NT2/D1 (cell line): Measurements from ENCODE around the gene TRNAU1AP.

Experiments used
- DNase-seq: peaks from one replicate; pipeline ENCODE4 v3.0.0-alpha.2; 2011; ENCODE audit warnings: low read depth, low spot score
- H3K27me3 ChIP-seq: 2 replicates; pipeline ENCODE4 v1.6.0; 2011; ENCODE audit warnings: mild to moderate bottlenecking; ENCODE audit not compliant: insufficient read length, insufficient read depth
- H3K36me3 ChIP-seq: 2 replicates; pipeline ENCODE4 v1.6.1; 2011; ENCODE audit warnings: mild to moderate bottlenecking, low read length, mixed read lengths; ENCODE audit not compliant: insufficient read depth, insufficient read length
- H3K4me1 ChIP-seq: 2 replicates; pipeline ENCODE4 v1.5.1; 2011; ENCODE audit not compliant: insufficient read depth, insufficient read length
- H3K4me3 ChIP-seq: 2 replicates; pipeline ENCODE4 v1.5.1; 2011; ENCODE audit warnings: low read depth; ENCODE audit not compliant: insufficient read length
- H3K9ac ChIP-seq: 2 replicates; pipeline ENCODE4 v1.6.0; 2011; ENCODE audit warnings: low read depth; ENCODE audit not compliant: insufficient read length
- H3K9me3 ChIP-seq: 2 replicates; pipeline ENCODE4 v1.5.1; 2011; ENCODE audit warnings: mild to moderate bottlenecking, low read length; ENCODE audit not compliant: insufficient read depth
- SUZ12 ChIP-seq: IDR thresholded peaks from 2 replicates; pipeline ENCODE4 v1.6.1; 2011; ENCODE audit not compliant: insufficient read length, insufficient read depth; ENCODE audit errors: extremely low read depth
- YY1 ChIP-seq: IDR thresholded peaks from 2 replicates; pipeline ENCODE4 v1.6.1; 2011; ENCODE audit not compliant: insufficient read length, insufficient read depth
- ZNF274 ChIP-seq: IDR thresholded peaks from 2 replicates; pipeline ENCODE4 v1.6.1; 2011; ENCODE audit warnings: mild to moderate bottlenecking, low read depth, low read length

The TRNAU1AP gene

DNA sequence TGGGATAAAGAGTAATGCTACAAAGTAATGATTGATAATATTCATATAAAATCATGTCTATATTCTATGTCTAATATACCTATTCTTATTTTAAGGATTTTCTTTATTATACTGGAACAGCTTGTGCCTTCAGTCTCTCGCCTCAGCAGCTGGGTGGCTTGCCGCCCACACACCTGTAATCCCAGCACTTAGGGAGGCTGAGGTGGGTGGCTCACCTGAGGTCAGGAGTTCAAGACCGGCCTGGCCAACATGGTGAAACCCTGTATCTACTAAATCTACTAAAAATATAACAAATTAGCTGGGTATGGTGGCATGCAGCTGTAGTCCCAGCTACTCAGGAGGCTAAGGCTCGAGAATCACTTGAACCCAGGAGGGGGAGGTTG lies 7.6 kb upstream of the TRNAU1AP start:
- no peak overlapping the region for H3K9ac ChIP-seq
- no peak overlapping the region for H3K4me3 ChIP-seq
- peaks cover 6% of the 10 kb centered on the region for H3K36me3 ChIP-seq
- no peaks in the 10 kb centered on the region for H3K4me1 ChIP-seq
- DNase-seq = no peak
- H3K27me3 ChIP-seq = no peaks in the 10 kb centered on the region
- TF ChIP-seq SUZ12 (no peak), YY1 (no peak), ZNF274 (no peak)
- H3K9me3 ChIP-seq = no peaks in the 10 kb centered on the region

DNA sequence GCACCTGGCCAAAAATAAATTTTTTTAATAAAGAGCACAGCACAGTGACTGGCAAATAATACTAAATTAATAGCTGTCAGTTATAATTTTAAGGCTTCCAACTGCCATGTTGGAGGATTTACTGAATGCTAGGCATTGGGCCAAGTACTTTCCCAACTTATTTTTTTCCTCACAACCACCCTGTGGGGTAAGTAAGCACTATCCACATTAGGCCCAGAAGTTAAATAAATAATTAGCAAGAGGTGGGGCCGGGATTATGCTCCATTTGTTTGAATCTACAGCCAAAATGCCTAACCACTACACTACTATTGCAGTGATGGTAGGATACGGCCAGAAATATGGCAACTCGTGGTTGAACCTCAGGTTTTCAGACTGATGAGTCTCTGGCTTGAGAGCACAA lies 4.6 kb upstream of the TRNAU1AP start:
- DNase-seq = no peak
- Histone ChIP-seq H3K4me3 (no peak overlapping the region), H3K4me1 (no peaks in the 10 kb centered on the region), H3K9me3 (no peaks in the 10 kb centered on the region), H3K9ac (no peak overlapping the region), H3K36me3 (no peaks in the 10 kb centered on the region), H3K27me3 (no peaks in the 10 kb centered on the region)
- TF ChIP-seq YY1 = no peak
- no peak for TF ChIP-seq ZNF274

GRCh38 chr1:28551381-28551780 lies 1.5 kb upstream of the TRNAU1AP start:
- no peak for DNase-seq
- Histone ChIP-seq H3K27me3 (no peaks in the 10 kb centered on the region), H3K9ac (no peak overlapping the region), H3K36me3 (peaks cover 17% of the 10 kb centered on the region), H3K4me1 (no peaks in the 10 kb centered on the region), H3K4me3 (no peak overlapping the region), H3K9me3 (no peaks in the 10 kb centered on the region)
- no peak for TF ChIP-seq YY1
- no peak for TF ChIP-seq SUZ12
- no peak for TF ChIP-seq ZNF274

DNA sequence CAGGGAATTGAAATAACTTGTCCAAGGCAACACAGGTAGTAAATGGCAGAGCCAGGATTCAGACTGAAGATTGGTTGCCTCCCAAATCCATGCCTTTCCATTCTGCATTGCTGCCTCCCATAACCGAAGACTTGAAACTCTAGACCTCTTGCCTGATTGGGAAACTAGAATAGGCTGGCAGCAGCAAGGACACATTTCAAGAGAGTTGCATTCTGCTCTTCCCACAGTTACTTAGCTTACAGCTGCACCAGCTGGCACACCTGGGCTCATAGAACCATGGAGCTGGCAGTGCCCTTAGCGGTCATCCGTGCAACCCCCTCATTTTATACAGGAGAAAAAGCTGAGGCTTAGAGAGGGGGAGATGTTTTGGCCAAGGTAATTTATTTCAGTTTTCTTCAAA lies 8.0 kb downstream of the TRNAU1AP start:
- Histone ChIP-seq H3K27me3 (no peaks in the 10 kb centered on the region), H3K4me3 (no peak overlapping the region), H3K4me1 (no peaks in the 10 kb centered on the region), H3K9me3 (no peaks in the 10 kb centered on the region), H3K36me3 (peaks cover 83% of the 10 kb centered on the region), H3K9ac (no peak overlapping the region)
- DNase-seq = no peak
- TF ChIP-seq ZNF274 (no peak), SUZ12 (no peak), YY1 (no peak)

DNA sequence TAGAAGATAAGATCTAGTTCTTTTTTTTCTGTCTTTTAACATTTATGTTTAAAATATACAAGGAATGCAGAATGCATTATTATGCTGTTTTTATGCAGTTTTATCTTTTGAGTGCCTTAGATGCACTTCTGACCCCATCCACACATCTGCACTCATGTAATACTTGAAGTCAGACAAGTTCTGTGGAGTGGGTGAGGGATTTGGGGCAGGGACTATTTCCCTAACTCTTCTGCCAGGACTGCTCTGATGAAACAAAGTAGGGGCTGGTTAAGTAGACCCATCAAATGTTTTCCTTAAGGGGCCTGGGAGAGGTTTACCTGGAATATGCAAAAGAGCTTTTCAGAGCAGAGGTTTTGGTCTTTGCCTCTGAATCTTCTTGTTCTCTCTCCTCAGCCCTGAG lies 11.4 kb downstream of the TRNAU1AP start:
- Histone ChIP-seq H3K9me3 (no peaks in the 10 kb centered on the region), H3K4me1 (no peaks in the 10 kb centered on the region), H3K9ac (no peak overlapping the region), H3K4me3 (no peak overlapping the region), H3K36me3 (peaks cover 89% of the 10 kb centered on the region), H3K27me3 (no peaks in the 10 kb centered on the region)
- no peak for DNase-seq
- TF ChIP-seq ZNF274 (no peak), SUZ12 (no peak), YY1 (no peak)

DNA sequence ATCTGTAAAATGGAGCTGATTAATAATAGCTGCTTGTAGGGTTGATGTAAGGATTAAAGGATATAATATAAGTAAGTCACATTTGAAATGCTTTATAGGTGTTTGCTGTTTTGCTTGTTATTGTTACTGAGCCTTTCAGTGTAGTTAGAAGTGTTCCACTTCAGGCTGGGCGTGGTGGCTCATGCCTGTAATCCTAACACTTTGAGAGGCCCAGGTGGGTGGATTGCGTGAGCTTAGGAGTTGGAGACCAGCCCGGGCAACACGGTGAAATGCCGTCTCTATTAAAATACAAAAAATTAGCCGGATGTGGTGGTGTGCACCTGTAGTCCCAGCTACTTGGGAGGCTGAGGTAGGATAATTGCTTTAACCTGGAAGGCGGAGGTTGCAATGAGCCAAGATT lies 12.2 kb downstream of the TRNAU1AP start:
- peaks cover 85% of the 10 kb centered on the region for H3K36me3 ChIP-seq
- H3K9ac ChIP-seq = no peak overlapping the region
- DNase-seq = no peak
- no peaks in the 10 kb centered on the region for H3K9me3 ChIP-seq
- TF ChIP-seq YY1 (no peak), SUZ12 (no peak), ZNF274 (no peak)
- H3K4me3 ChIP-seq = no peak overlapping the region
- H3K27me3 ChIP-seq = no peaks in the 10 kb centered on the region
- no peaks in the 10 kb centered on the region for H3K4me1 ChIP-seq

GRCh38 chr1:28565726-28566125 lies 12.8 kb downstream of the TRNAU1AP start:
- no peak for DNase-seq
- Histone ChIP-seq H3K4me3 (no peak overlapping the region), H3K9me3 (no peaks in the 10 kb centered on the region), H3K4me1 (no peaks in the 10 kb centered on the region), H3K27me3 (no peaks in the 10 kb centered on the region), H3K36me3 (peaks cover 84% of the 10 kb centered on the region), H3K9ac (no peak overlapping the region)
- TF ChIP-seq YY1 (no peak), SUZ12 (no peak), ZNF274 (no peak)

DNA sequence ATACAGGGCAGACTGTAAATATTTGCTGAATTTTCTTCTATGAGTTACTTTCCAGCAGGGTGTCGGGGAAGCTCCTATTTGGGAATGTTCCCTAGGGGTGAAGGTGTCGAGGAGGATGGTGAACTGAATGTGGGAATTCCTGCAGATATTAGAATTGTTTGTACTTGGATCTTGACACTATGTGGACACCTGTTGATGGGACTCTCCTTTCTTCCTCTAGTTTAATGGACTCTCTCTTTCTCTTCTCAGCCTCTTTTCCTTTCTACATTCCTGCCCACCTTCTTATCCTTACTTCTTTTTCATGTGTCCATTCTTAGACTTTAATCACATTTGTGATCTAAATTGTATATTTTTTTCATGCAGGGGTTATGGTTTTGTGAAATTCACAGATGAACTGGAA lies 14.0 kb downstream of the TRNAU1AP start:
- Histone ChIP-seq H3K4me1 (no peaks in the 10 kb centered on the region), H3K36me3 (peaks cover 84% of the 10 kb centered on the region), H3K9me3 (no peaks in the 10 kb centered on the region), H3K27me3 (no peaks in the 10 kb centered on the region), H3K9ac (no peak overlapping the region), H3K4me3 (no peak overlapping the region)
- DNase-seq = no peak
- TF ChIP-seq ZNF274 = no peak
- TF ChIP-seq YY1 = no peak
- TF ChIP-seq SUZ12 = no peak
